Measurements from ENCODE around the gene ZBED6.

GRCh38 chr1:203843435-203843834 is 48.0 kb downstream of the ZBED6 start:
- TF ChIP-seq CTCF (IDR thresholded peaks at IDR 0.05; ENCODE audit: poor library complexity) (no peak), EZH2phosphoT487 (IDR thresholded peaks at IDR 0.05; ENCODE audit: low read depth, severe bottlenecking, unreplicated experiment) (no peak), EZH2 (IDR thresholded peaks at IDR 0.05; ENCODE audit: borderline replicate concordance) (no peak)
